NCI-H460 (cell line): ENCODE results near the gene KRT26. TPM values are rescaled to one million over a fixed set of nuclear protein-coding genes. Genes with fewer than 3 reads are reported as not detected.

Experiments used
- DNase-seq: peaks from one replicate; pipeline ENCODE4 v3.0.0-alpha.2; 2016; ENCODE audit warnings: low read depth; ENCODE audit errors: extremely low read depth
- total RNA-seq: library from RNA; depleted of rRNA; stranded (reverse); fragments of >200 nt; shearing (Covaris generic); gene quantifications from 2 replicates; pipeline ENCODE4 v1.2.3, GENCODE V29; 2014; rRNA removed

The KRT26 gene
- total RNA-seq, 1 experiment from 2014 or later = not detected

DNA sequence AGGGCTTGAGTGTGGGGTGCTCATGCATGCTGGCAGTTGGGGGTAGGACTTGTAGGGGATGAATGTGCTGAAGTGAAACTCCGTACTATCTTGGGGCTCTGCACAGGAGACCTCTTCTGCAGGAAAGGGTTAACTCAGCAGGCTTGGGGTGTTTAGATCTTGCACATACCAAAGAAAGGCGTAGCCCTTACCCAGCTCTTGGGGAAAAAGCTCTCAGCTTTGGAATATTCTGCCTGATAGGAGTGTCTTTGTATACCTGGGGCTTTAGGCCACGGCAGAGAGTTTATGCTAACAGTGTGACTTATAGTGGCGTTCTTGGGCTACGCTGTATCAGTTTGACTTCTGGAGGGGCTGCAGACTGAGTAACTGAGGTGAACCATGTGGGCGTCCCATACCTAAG is 38.0 kb downstream of the KRT26 start:
- DNase-seq = no peak

DNA sequence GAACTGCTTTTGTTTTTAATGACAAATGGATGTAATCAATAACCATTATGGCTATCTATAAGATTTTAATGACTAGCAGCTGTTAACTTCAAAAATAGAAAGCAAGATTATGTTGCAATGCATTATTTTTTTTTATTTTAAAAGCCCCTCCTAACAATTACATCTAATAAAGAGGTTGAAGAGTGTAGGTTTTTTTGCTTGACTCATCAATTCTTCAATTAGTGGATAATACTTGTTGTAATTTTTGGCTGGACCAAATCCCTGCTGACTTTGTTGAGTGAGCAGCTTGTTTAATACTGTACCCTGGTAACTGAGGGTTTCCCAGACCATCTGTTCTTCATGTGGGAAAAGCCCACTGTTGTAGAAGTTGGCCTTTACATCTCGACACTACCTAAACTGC is 41.0 kb downstream of the KRT26 start:
- no peak for DNase-seq

GRCh38 chr17:40727447-40728231 is 44.4 kb downstream of the KRT26 start:
- DNase-seq = peak; percentile 58

DNA sequence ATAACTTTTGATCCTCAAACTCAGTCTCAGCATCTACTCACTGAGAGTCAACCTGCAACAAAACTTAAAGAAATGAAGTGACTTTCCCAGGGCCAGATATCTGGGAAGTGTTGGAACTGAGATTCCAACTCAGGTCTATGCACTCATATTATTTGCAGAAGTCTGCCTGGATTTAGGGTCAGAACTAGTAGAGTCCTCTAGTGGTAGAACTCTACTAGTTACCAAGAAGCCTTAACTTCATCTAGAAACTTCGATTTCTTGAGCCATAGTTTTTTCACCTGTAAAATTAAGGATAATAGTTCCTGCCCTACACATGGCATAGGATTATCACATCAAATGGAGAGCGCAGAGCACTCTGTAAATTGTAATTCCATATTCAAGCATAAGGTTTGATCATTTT is 45.1 kb downstream of the KRT26 start:
- DNase-seq = peak; percentile 5

DNA sequence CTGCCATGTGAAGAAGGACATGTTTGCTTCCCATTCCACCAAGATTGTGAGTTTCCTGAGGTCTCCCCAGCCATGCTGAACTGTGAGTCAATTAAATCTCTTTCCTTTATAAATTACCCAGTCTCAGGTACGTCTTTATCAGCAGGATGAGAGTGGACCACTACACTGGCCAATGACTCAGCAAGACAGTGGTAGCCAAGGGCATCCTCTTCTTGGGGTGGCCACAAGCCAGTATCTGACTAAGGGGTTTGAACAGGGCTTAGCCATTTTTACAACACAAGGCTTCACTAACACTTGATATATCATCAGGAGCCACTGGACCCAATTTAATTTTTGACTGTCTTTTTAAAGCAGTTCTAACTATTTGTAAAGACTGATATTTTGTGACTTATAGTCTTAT is 47.3 kb downstream of the KRT26 start:
- DNase-seq = no peak

DNA sequence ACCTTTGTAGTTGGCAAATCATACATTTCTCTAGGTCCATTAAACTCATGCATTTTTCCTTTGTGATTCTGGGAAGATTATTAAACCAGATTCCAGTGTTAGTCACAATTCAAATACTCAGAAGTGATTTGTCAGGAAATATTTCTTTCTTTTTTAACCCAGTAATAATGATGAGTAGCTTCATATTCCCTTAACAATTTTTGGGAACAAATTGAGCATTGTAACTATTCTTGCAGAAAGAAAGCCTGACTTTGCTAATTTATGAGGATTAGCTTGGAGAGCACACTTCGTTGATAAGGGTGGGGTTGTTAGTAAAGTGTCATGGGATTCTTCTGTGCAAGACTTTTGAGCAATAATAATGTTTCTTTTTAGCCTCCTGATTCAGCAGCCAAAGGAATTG is 49.8 kb downstream of the KRT26 start:
- DNase-seq = no peak

- DNase-seq = no peak
Measured at GRCh38 chr17:40720899-40721298, 51.1 kb downstream of the KRT26 start.

DNA sequence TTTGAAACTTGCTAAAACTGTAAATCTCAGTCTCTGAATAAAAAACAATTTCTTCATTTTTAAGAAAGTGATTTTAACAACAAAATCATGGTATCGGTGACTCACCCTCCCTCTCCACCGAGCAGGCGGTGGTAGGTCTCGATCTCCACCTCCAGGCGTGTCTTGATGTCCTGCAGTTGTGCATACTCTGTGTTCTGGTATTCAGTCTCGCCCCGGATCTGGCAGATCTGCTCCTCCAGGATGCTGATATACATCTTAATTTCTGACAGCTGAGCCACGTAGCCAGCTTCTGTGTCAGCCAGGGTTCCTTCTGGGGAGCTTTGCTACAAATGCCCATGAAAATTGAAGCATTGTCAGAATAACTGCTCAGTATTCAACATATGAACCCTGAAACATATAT is 53.1 kb downstream of the KRT26 start:
- no peak for DNase-seq

- DNase-seq = no peak
Measured at GRCh38 chr17:40717776-40718175, 54.2 kb downstream of the KRT26 start.

Other genes with a start within 250 kb of the KRT26 start
- not detected in 2 replicates for gene CCR7, start 206.7 kb downstream of the KRT26 start, total RNA-seq
- gene SMARCE1, start 124.4 kb downstream of the KRT26 start, total RNA-seq = 101 and 107 TPM in 2 replicates
- not detected in 2 replicates for gene KRT222, start 107.0 kb downstream of the KRT26 start, total RNA-seq
- gene KRT24, start 68.4 kb downstream of the KRT26 start, total RNA-seq = not detected in 2 replicates
- not detected in 2 replicates for gene KRT25, start 16.9 kb downstream of the KRT26 start, total RNA-seq
- gene KRT27, start 10.3 kb upstream of the KRT26 start, total RNA-seq = not detected in 2 replicates
- gene KRT28, start 27.8 kb upstream of the KRT26 start, total RNA-seq = not detected in 2 replicates
- 36.8 and 38.4 TPM in 2 replicates for gene KRT10, start 50.4 kb upstream of the KRT26 start, total RNA-seq
- gene KRT12, start 95.0 kb upstream of the KRT26 start, total RNA-seq = not detected in 2 replicates
- gene KRT20, start 113.0 kb upstream of the KRT26 start, total RNA-seq = not detected in 2 replicates
- 0.07 TPM in 1 of 2 replicates, not detected in the other for gene KRT23, start 165.4 kb upstream of the KRT26 start, total RNA-seq
- not detected in 2 replicates for gene KRT39, start 194.7 kb upstream of the KRT26 start, total RNA-seq
- not detected in 2 replicates for gene KRT40, start 212.1 kb upstream of the KRT26 start, total RNA-seq
- gene KRTAP3-3, start 222.0 kb upstream of the KRT26 start, total RNA-seq = not detected in 2 replicates
- gene KRTAP3-2, start 227.7 kb upstream of the KRT26 start, total RNA-seq = not detected in 2 replicates
- not detected in 2 replicates for gene KRTAP3-1, start 236.9 kb upstream of the KRT26 start, total RNA-seq